HFF-Myc (cell line): Measurements from ENCODE around the gene NRIP3.

Experiments used
- DNase-seq: peaks from one replicate; pipeline ENCODE4 v3.0.0-alpha.2; 2011; ENCODE audit warnings: low read depth; ENCODE audit errors: extremely low read depth
- H3K4me3 ChIP-seq: replicated peaks from 2 replicates; pipeline ENCODE4 v1.5.1; 2011; ENCODE audit warnings: low read depth, mild to moderate bottlenecking, control low read depth, low read length
- CTCF ChIP-seq: IDR thresholded peaks from 2 replicates; pipeline ENCODE4 v1.5.1; 2012; ENCODE audit warnings: mild to moderate bottlenecking, low read depth, low read length, control low read depth; ENCODE audit errors: missing control alignments

Gene NRIP3

GRCh38 chr11:9008661-9009060, 4.9 kb upstream of the NRIP3 start:
- no peak overlapping the region for H3K4me3 ChIP-seq
- no peak for TF ChIP-seq CTCF
- DNase-seq, result no peak

GRCh38 chr11:9008011-9008550, 4.3 kb upstream of the NRIP3 start:
- TF ChIP-seq CTCF, result no peak
- no peak for DNase-seq
- no peak overlapping the region for H3K4me3 ChIP-seq

GRCh38 chr11:9005087-9005486, 1.3 kb upstream of the NRIP3 start:
- no peak for TF ChIP-seq CTCF
- H3K4me3 ChIP-seq, result no peak overlapping the region
- DNase-seq, result no peak

- no peak for DNase-seq
- no peak for TF ChIP-seq CTCF
- H3K4me3 ChIP-seq, result peak overlapping the region; percentile 42
Observed at GRCh38 chr11:9004183-9004926, 554 bp upstream of the NRIP3 start.

GRCh38 chr11:9002920-9003572, 755 bp downstream of the NRIP3 start:
- peak overlapping the region; percentile 42 for H3K4me3 ChIP-seq
- DNase-seq, result no peak
- no peak for TF ChIP-seq CTCF

- no peak for DNase-seq
Observed at GRCh38 chr11:9001736-9002135, 2.1 kb downstream of the NRIP3 start.

More at GRCh38 chr11:9001736-9002135, 2.1 kb downstream of the NRIP3 start:
- H3K4me3 ChIP-seq, result no peak overlapping the region
- TF ChIP-seq CTCF, result no peak
